ENCODE results near the gene SCNN1A. TPM values are rescaled to one million over a fixed set of nuclear protein-coding genes. Genes with fewer than 3 reads are reported as not detected.

The SCNN1A gene
- total and polyA plus RNA-seq, 2 of the 13 experiments (the other 11 are each of a cell fraction or from before 2014, with no cell fraction given): 1.5 to 14.6 TPM

GRCh38 chr12:6363330-6364043 is 11.9 kb downstream of the SCNN1A start (continued):
- TF ChIP-seq ZNF354B (CRISPR knock-in tag; IDR thresholded peaks at IDR 0.05): 0 out of 2 replicates have a peak, but pooled peaks have one; percentile 50
- TF ChIP-seq ZNF430 (CRISPR knock-in tag; IDR thresholded peaks at IDR 0.05): peak; percentile 65; the same call in 1 of the 2 replicates
- TF ChIP-seq AGO1 (IDR thresholded peaks at IDR 0.05; ENCODE audit: low read depth, low read length, poor library complexity, severe bottlenecking): no peak
- TF ChIP-seq CBX5 (CRISPR knock-in tag; IDR thresholded peaks at IDR 0.05; ENCODE audit: borderline replicate concordance): peak; percentile 11; the same call in 1 of the 2 replicates
- 0 out of 2 replicates have a peak, but pooled peaks have one; percentile 45 for TF ChIP-seq ZFP82 (CRISPR knock-in tag; IDR thresholded peaks at IDR 0.05; ENCODE audit: borderline replicate concordance)
- no peak for TF ChIP-seq NFIB (CRISPR knock-in tag; IDR thresholded peaks at IDR 0.05; ENCODE audit: borderline replicate concordance)
- no peak for TF ChIP-seq ZBTB20 (CRISPR knock-in tag; IDR thresholded peaks at IDR 0.05; ENCODE audit: borderline replicate concordance, low read depth)
- TF ChIP-seq ZMYM3 (CRISPR knock-in tag; IDR thresholded peaks at IDR 0.05): no peak; the same call in 1 of the 2 replicates
- 0 out of 2 replicates have a peak, but pooled peaks have one; percentile 70 for TF ChIP-seq ZNF160 (CRISPR knock-in tag; IDR thresholded peaks at IDR 0.05)
- TF ChIP-seq ZNF232 (CRISPR knock-in tag; IDR thresholded peaks at IDR 0.05; ENCODE audit: borderline replicate concordance): no peak
- TF ChIP-seq ZBTB8A (CRISPR knock-in tag; IDR thresholded peaks at IDR 0.05; ENCODE audit: borderline replicate concordance, low read depth): 0 out of 2 replicates have a peak, but pooled peaks have one; percentile 52
- TF ChIP-seq RNF2 (conservative IDR thresholded peaks at IDR 0.05; ENCODE audit: low read depth): no peak
- no peak for TF ChIP-seq ZNF280B (CRISPR knock-in tag; IDR thresholded peaks at IDR 0.05; ENCODE audit: borderline replicate concordance)
- no peak for TF ChIP-seq ZNF260 (CRISPR knock-in tag; IDR thresholded peaks at IDR 0.05; ENCODE audit: borderline replicate concordance, low read depth)
- TF ChIP-seq ZNF781 (CRISPR knock-in tag; IDR thresholded peaks at IDR 0.05; ENCODE audit: borderline replicate concordance, not compliant biosample characterization): peak; percentile 27
- TF ChIP-seq ZNF121 (CRISPR knock-in tag; IDR thresholded peaks at IDR 0.05): peak; percentile 71; the same call in 1 of the 2 replicates
- 0 out of 2 replicates have a peak, but pooled peaks have one; percentile 60 for TF ChIP-seq ZNF616 (CRISPR knock-in tag; IDR thresholded peaks at IDR 0.05; ENCODE audit: low read depth)
- no peak for TF ChIP-seq SUZ12 (IDR thresholded peaks at IDR 0.05; ENCODE audit: low read depth, low read length)
- peak; percentile 95 for TF ChIP-seq IKZF5 (CRISPR knock-in tag; IDR thresholded peaks at IDR 0.05)
- TF ChIP-seq HOXA3 (CRISPR knock-in tag; IDR thresholded peaks at IDR 0.05): peak; percentile 59; the same call in 1 of the 2 replicates
- TF ChIP-seq PATZ1 (CRISPR knock-in tag; IDR thresholded peaks at IDR 0.05): peak; percentile 85; the same call in 1 of the 2 replicates
- TF ChIP-seq ZNF326 (CRISPR knock-in tag; IDR thresholded peaks at IDR 0.05; ENCODE audit: borderline replicate concordance): no peak
- no peak for TF ChIP-seq ZNF839 (CRISPR knock-in tag; IDR thresholded peaks at IDR 0.05; ENCODE audit: borderline replicate concordance)
- 0 out of 2 replicates have a peak, but pooled peaks have one; percentile 21 for TF ChIP-seq DNMT3B (CRISPR knock-in tag; conservative IDR thresholded peaks at IDR 0.05)
- peak; percentile 90; the same call in 1 of the 2 replicates for TF ChIP-seq ELF3 (CRISPR knock-in tag; IDR thresholded peaks at IDR 0.05)

Measured in HepG2 (cell line).